Measurements from ENCODE around the gene OSGEP. TPM values are rescaled to one million over a fixed set of nuclear protein-coding genes. Genes with fewer than 3 reads are reported as not detected.

OSGEP gene
- total RNA-seq, 2 donors from 2014 or later = 54.2 to 71.7 TPM

GRCh38 chr14:20468764-20469241 is 14.2 kb upstream of the OSGEP start:
- TF ChIP-seq POLR2AphosphoS5 (IDR thresholded peaks at IDR 0.05) (no peak), CTCF (IDR thresholded peaks at IDR 0.05) (no peak), POLR2A (IDR thresholded peaks at IDR 0.05) (no peak)
- H3K27ac ChIP-seq = peak overlapping the region; percentile 79 to 91
- H3K4me3 ChIP-seq = peak overlapping the region; percentile 57 to 67
- H3K4me1 ChIP-seq (replicated peaks) = no peaks in the 10 kb centered on the region
- whole genome bisulfite sequencing = 25% methylated on average over 16 of the region's 16 CpGs
- no peaks in the 10 kb centered on the region for H3K9me3 ChIP-seq
- H3K36me3 ChIP-seq = no peaks in the 10 kb centered on the region
- DNase-seq (ENCODE audit: low spot score) = no peak
- no peaks in the 10 kb centered on the region for H3K27me3 ChIP-seq (replicated peaks; ENCODE audit: insufficient read depth)
- intact Hi-C loops (cut with DNase I) = loop anchor here (10.0 kb wide), 1 partner anchor 506 kb away; no protein-coding TSS in a partner anchor

DNA sequence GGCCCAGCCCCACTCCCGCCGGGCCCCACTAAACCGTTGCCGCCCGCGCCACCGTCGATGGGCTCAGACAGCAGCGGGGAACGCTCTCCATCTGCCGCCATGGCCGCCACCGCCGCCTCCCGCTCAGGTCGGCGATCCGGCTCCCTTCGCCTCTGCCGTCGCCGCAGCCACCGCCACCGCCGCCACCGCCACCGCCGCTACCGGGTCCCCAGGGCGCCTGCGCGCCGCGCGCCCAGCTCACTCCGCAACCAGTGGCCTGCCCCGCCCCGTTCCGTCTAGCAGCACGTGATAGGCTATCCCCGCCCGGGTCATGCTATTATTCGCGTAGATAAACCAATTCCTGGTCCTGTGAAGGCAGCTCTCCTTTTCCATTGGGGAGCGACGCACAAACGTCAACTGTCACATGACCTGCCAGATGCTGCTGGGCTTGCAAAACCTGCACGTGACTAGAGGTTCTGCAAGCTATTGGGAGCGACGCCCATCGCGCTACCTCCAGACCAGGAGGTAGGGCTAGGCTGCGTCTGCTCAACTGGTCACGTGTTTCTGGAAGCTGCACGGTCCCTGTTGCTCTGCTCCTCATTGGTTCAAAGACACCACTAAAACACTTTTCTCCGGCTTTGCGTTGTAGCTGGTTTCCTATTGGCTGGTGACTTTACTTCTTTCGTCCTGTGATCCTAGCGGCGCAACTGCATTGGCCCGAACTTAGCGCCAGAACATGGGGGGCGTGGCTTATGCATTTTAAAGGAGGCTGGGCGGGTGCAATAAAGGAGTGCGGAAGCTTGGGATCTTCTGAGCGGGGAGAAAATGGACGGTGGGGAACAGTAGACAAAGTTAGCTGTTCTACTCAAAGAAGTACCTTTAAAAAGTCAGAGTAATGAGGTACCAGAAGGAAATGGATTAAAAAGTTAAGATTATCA is 6.9 kb upstream of the OSGEP start, which contains the start of gene PIP4P1:
TSS of gene PIP4P1 (minus strand) at position 210 of the 917 bp plus-strand sequence. CDS start at position 101, 109 bp downstream.
- H3K4me1 ChIP-seq (replicated peaks) = peaks cover 2% of the 10 kb centered on the region
- intact Hi-C loops (cut with DNase I) = loop anchor here (5.0 to 10.0 kb wide), 3 partner anchors 151 to 513 kb away; partner anchors contain the start of gene RNASE4
- under 1% methylated on average over 55 of the region's 67 CpGs for WGBS

DNA sequence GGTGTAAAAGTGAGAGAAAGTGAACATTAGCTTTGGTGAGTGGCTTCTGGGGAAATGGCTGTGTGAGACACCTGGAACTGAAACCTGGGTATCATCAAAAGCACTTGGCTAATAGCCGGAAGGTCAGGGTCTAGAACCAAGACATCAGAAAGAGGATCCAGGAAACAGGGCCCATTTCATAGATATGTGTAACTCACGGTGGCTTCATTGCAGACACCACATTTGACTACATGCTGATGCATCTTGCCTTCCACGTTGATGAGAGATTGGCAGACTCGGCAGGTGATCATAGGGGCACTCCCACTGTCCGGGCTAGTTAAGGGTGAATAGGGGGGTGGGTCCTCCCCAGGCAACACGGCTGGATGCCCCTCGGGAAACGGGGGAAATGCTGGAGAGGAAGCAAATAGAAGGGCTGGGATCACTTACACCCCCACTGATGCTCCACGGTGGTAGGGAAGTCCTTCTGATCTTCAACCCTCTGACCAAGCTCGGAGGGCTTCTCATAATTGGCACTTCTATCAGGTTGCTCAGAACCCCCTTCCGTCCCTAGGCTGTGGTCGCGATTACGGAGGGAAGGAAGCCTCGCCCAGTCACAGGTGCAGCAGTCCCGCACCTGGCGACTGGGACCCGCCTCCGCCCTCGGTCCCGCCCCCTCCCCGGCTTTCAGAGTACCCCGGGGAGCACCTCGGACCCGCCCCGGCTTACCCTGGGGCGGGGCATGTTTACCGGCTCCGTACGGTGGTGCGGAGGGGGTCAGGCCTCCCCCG is 6.0 kb upstream of the OSGEP start:
- TF ChIP-seq POLR2A (IDR thresholded peaks at IDR 0.05) (no peak), POLR2AphosphoS5 (IDR thresholded peaks at IDR 0.05) (no peak), CTCF (IDR thresholded peaks at IDR 0.05) (no peak)
- 10% methylated on average over 19 of the region's 32 CpGs for WGBS
- Histone ChIP-seq H3K9me3 (no peaks in the 10 kb centered on the region), H3K4me3 (peak overlapping the region; percentile 97 to 98), H3K27me3 (replicated peaks; ENCODE audit: insufficient read depth) (no peaks in the 10 kb centered on the region), H3K36me3 (peaks cover 0 to 15% of the 10 kb centered on the region in 2 donors), H3K4me1 (replicated peaks) (peaks cover 2% of the 10 kb centered on the region), H3K27ac (peak overlapping the region; percentile 98 to 99)
- peak; percentile 32 for DNase-seq (ENCODE audit: low spot score)
- intact Hi-C loops (cut with DNase I) = loop anchor here (5.0 to 10.0 kb wide), 3 partner anchors 152 to 514 kb away; partner anchors contain the start of gene RNASE4

More for the DNA sequence above, 6.9 kb upstream of the OSGEP start, which contains the start of gene PIP4P1:
- Histone ChIP-seq H3K36me3 (peaks cover 0 to 15% of the 10 kb centered on the region in 2 donors), H3K4me3 (peak within 1 kb of the TSS; percentile 97 to 98), H3K27me3 (replicated peaks; ENCODE audit: insufficient read depth) (no peaks in the 10 kb centered on the region), H3K9me3 (no peaks in the 10 kb centered on the region), H3K27ac (peak within 1 kb of the TSS; percentile 98 to 99)
- DNase-seq (ENCODE audit: low spot score) = peak; percentile 100
- TF ChIP-seq POLR2AphosphoS5 (IDR thresholded peaks at IDR 0.05) = peak; percentile 99
- peak; percentile 83 for TF ChIP-seq POLR2A (IDR thresholded peaks at IDR 0.05)
- TF ChIP-seq CTCF (IDR thresholded peaks at IDR 0.05) = peak in 1 of 4 experiments; percentile 35

DNA sequence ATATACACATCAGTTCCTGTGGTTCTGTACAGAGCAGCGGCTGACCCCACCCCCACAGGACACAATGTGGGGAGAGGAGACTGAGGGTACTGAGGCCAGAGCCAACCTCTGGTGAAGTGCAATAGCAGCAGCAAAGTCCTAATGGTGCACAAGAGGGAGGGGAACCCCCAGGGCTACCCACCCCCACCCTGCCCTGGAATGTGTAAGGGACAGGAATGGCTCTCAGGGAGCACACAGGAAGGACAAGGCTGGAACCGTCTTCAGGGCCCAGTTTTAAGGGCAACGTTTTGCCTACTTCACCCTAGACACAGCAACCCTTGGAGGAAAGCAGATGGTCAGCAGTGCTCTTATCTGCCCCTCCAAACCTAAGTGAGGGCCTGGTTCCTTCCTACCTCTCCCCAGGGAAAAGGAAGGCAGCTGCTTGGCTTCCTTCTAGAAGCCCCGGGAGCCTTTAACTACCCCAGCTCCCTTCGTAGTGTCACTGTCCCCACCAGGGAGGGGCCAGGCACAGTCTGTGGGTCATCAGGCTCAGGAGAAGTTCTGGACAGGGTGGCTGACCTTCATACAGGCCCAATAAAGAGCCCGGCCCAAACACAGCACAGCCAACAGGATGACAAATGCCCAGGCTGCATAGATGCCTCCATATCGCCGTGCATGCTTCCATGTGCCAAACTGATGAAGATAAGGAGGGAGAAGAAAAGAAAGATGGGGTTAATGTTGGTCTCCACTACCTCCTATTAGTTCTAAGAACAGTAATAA is 3.6 kb upstream of the OSGEP start:
- WGBS = 53% methylated on average over 8 of the region's 8 CpGs
- no peak for DNase-seq (ENCODE audit: low spot score)
- no peaks in the 10 kb centered on the region for H3K9me3 ChIP-seq
- H3K27ac ChIP-seq = no peak overlapping the region
- intact Hi-C loops (cut with DNase I) = no loop called here
- H3K4me1 ChIP-seq (replicated peaks) = peaks cover 2% of the 10 kb centered on the region
- TF ChIP-seq POLR2A (IDR thresholded peaks at IDR 0.05) (no peak), CTCF (IDR thresholded peaks at IDR 0.05) (no peak), POLR2AphosphoS5 (IDR thresholded peaks at IDR 0.05) (no peak)
- no peak overlapping the region for H3K4me3 ChIP-seq
- H3K27me3 ChIP-seq (replicated peaks; ENCODE audit: insufficient read depth) = no peaks in the 10 kb centered on the region
- H3K36me3 ChIP-seq = peaks cover 0 to 15% of the 10 kb centered on the region in 2 donors
